HG03066 (cell line): ENCODE data around the gene ROMO1.
"Not testable (repeated sequence)": the region's sequence is repeated elsewhere in the genome, so short reads cannot be mapped to it uniquely, and the experiment has no call there.

Source experiments
- ATAC-seq: cut with Tn5 transposase; IDR thresholded peaks from one replicate; pipeline ENCODE4 v1.9.1; 2021; ENCODE audit warnings: low read depth; ENCODE audit not compliant: unreplicated experiment

The ROMO1 gene

GRCh38 chr20:35709259-35709658 is 10.1 kb downstream of the ROMO1 start:
- no peak for ATAC-seq

DNA sequence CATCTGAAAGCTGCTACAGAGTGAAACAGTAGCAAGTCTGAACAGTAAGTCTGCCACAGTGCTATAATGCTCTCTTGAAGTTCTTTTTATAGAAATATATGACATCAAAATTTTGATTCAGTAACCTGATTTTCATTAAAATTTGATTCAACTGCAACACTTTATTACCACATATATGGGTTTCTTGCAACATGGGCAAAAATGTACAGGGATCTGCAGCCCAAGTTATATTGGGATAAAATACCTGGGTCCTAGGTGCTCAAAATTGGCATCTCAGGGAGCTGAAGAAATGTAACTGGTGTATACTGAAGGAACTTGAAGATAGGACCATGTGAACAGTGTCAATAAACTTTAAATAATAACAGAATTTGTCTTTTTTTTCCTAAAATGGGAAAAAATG is 10.8 kb downstream of the ROMO1 start:
- no peak for ATAC-seq

DNA sequence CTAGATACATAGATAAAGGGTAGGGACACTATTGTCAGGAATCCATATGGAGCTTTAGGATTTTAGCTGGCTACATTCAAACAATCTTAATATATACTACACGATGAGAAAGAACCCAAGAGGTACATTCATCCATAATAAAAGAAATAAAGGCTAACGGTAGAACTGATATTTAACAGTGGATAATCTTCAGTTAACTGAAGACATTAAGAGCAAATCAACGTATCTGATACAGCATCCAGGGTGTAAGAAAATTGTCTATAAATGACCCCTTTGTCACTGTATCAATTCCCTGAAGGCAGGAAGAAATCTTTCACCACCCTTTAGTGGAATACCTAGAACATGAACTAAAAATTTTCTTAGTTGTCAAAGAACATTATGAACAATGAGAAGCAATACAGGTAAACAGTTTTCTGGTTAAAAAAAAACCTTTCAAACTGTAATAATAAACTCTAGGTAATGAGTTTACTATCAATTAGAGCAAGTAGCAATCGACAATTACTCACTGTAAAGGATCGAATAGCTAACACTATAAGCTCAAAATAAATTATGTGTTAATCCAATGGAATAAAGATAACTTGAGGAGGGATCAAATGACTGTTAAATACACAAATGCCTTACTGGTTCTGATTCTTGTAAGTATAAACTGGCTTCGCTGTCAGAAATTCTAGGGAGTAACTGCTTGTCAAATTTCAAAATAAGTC is 11.8 kb downstream of the ROMO1 start:
- no peak for ATAC-seq

- ATAC-seq = no peak
Measured at GRCh38 chr20:35711588-35712209, 12.5 kb downstream of the ROMO1 start.

GRCh38 chr20:35713120-35713519 is 13.9 kb downstream of the ROMO1 start:
- not testable (repeated sequence) for ATAC-seq

GRCh38 chr20:35714127-35714526 is 14.9 kb downstream of the ROMO1 start:
- ATAC-seq = no peak

GRCh38 chr20:35715652-35716051 is 16.4 kb downstream of the ROMO1 start:
- ATAC-seq = no peak

DNA sequence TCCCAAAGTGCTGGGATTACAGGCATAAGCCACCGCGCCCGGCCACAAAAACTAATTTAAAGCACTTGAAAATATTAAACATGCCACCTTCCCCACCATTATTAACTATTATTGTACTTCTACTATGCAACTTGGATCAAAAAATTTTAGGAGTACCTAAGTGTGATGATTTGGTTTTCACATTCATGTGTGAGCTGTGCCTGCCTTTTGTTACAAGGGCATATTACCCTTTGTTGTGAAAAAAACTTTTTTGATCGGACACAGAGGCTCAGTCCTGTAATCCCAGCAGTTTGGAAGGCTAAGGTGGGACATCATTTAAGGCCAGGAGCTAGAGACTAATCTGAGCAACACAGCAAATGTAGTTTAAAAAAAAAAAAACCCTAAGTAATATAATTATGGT is 17.1 kb downstream of the ROMO1 start:
- ATAC-seq = no peak

DNA sequence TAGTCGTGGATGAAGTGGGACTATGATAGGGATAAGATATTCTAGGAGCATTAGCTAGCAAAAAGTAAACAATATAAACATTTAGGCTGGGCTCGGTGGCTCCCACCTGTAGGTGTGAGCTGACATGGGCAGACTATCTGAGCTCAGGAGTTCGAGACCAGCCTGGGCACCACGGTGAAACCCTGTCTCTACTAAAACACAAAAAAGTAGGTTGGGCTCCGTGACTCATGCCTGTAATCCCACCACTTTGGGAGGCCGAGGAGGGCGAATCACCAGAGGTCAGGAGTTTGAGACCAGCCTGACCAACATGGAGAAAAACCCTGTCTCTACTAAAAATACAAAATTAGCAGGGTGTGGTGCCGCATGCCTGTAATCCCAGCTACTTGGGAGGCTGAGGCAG is 19.1 kb downstream of the ROMO1 start:
- ATAC-seq = not testable (repeated sequence)

- ATAC-seq = no peak
Measured at GRCh38 chr20:35718972-35719635, 19.9 kb downstream of the ROMO1 start.

GRCh38 chr20:35719717-35720116 is 20.5 kb downstream of the ROMO1 start:
- ATAC-seq = no peak

GRCh38 chr20:35720165-35721123 is 21.2 kb downstream of the ROMO1 start:
- no peak for ATAC-seq

GRCh38 chr20:35721219-35721618 is 22.0 kb downstream of the ROMO1 start:
- ATAC-seq = no peak

- no peak for ATAC-seq
Measured at GRCh38 chr20:35721621-35722020, 22.4 kb downstream of the ROMO1 start.

- not testable (repeated sequence) for ATAC-seq
Measured at GRCh38 chr20:35723275-35723639, 24.1 kb downstream of the ROMO1 start.

GRCh38 chr20:35723652-35724320 is 24.6 kb downstream of the ROMO1 start:
- not testable (repeated sequence) for ATAC-seq

- no peak for ATAC-seq
Measured at GRCh38 chr20:35724321-35725230, 25.4 kb downstream of the ROMO1 start.

DNA sequence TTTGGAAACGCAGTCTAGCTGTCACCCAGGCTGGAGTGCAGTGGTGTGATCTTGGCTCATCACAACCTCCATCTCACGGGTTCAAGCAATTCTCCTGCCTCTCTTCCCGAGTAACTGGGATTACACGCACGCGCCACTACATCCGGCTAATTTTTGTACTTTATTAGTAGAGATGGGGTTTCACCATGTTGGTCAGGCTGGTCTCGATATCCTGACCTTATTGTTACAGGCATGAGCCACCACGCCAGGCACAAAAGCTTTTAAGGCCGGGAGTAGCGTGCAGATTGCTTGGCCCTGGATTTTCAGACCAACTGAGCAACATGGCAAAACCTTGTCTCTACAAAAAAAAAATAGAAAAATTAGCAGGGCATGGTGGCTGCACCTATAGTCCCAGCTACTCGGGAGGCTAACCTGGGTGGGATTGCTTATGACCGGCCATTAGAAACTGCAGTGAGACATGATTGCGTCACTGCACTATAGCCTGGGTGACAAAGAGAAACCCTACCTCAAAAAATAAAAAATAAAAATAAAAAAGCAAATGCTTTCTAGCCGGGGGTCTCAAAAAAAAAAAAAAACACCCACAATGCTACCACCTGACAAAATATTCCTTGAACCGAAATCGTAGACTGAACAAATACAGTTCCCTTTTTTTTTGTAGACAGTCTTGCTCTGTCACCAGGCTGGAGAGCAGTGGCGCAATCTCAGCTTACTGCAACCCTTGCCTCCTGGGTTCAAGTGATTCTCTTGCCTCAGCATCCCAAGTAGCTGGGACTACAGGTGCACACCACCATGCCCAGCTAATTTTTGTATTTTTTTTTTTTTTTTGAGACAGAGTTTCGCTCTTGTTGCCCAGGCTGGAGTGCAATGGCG is 27.9 kb downstream of the ROMO1 start:
- no peak for ATAC-seq
